Gastroesophageal sphincter (tissue), 4 donors: Measurements from ENCODE around the gene CCDC3. TPM values are rescaled to one million over a fixed set of nuclear protein-coding genes. Genes with fewer than 3 reads are reported as not detected.
"Not testable (repeated sequence)": the region's sequence is repeated elsewhere in the genome, so short reads cannot be mapped to it uniquely, and the experiment has no call there.

Experiments
- ATAC-seq: fragments of 150-250 bp; one replicate; pipeline ENCODE4 v1.9.1; 2016; ENCODE audit warnings: mild to moderate bottlenecking, moderate library complexity
- H3K27ac ChIP-seq, 4 donors: fragments of 200-600 bp; sonication (generic) in 3 of 4; 1 replicate in 3 of 4; 2 replicates in 1 of 4; pipeline ENCODE4 v1.5.1; 2016 to 2019
- H3K27me3 ChIP-seq: fragments of 200-600 bp; sonication (generic); one replicate; pipeline ENCODE4 v1.5.1; 2019
- H3K36me3 ChIP-seq, 2 donors: fragments of 200-600 bp; sonication (generic); one replicate each; pipeline ENCODE4 v1.5.1; 2019; ENCODE audit warnings: control low read depth in 1 of 2
- H3K4me1 ChIP-seq, 3 donors: fragments of 200-600 bp; sonication (generic); 1 replicate in 2 of 3; 2 replicates in 1 of 3; pipeline ENCODE4 v1.5.1; 2016 to 2019; ENCODE audit warnings: control low read depth in 2 of 3
- H3K4me3 ChIP-seq, 2 donors: fragments of 200-600 bp; sonication (generic); one replicate each; pipeline ENCODE4 v1.5.1; 2019; ENCODE audit warnings: mild to moderate bottlenecking in 1 of 2, moderate library complexity in 1 of 2
- H3K9me3 ChIP-seq, 3 donors: fragments of 200-600 bp; sonication (generic); one replicate each; pipeline ENCODE4 v1.5.1; 2017 to 2019; ENCODE audit warnings: control low read depth in 2 of 3
- EP300 ChIP-seq: sonication (generic); formaldehyde crosslinking; IDR thresholded peaks from one replicate; pipeline ENCODE4 v1.6.1; 2017; ENCODE audit warnings: antibody characterized with exemption, mild to moderate bottlenecking
- POLR2A ChIP-seq, 2 donors: fragments of 450-650 bp; IDR thresholded peaks; one replicate each; pipeline ENCODE4 v1.6.1; 2017; ENCODE audit warnings: antibody characterized with exemption in 2 of 2, mild to moderate bottlenecking in 2 of 2, moderate library complexity in 1 of 2
- POLR2AphosphoS5 ChIP-seq: sonication (generic); formaldehyde crosslinking; IDR thresholded peaks from one replicate; pipeline ENCODE4 v1.6.1; 2017; ENCODE audit warnings: antibody characterized with exemption
- WGBS, 2 donors: methylation state at CpG; one replicate each; pipeline ENCODE4 v1.1.5; 2018; ENCODE audit warnings: low coverage in 1 of 2; 5-methylcytosine and 5-hydroxymethylcytosine counted together
- total RNA-seq, 4 donors: library from RNA; depleted of rRNA; stranded (reverse); fragments of >200 nt; gene quantifications; one replicate each; pipeline ENCODE4 v1.1.0, GENCODE V29; 2016
- TF ChIP-seq, protein P1 (sequence below), 4 experiments: fragments of 200-600 bp in 2 of 4; fragments of 450-650 bp in 2 of 4; sonication (generic) in 1 of 4; IDR thresholded peaks; one replicate each; pipeline ENCODE4 v1.5.1; 2017 to 2019; ENCODE audit warnings: antibody characterized with exemption in 4 of 4, mild to moderate bottlenecking in 2 of 4, moderate library complexity in 2 of 4

CCDC3 gene
- total RNA-seq, 4 donors from 2014 or later, result 12.2 to 66.1 (median 16.0) TPM

DNA sequence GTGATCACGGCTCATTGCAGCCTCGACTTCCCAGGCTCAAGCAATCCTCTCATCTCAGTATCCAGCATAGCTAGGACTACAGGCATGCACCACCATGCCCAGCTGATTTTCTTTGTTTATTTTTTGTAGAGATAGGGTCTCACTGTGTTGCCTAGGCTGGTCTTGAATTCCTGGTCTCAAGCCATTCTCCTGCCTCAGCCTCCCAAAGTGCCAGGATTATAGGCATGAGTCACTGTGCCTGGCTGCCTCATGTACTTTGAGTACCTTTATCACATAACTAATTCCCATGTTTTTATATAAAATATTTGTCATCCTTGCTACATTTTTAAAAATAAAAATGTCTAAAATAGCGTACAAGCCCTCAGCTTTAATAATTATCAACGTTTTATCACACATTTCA lies 35.3 kb upstream of the CCDC3 start:
- H3K9me3 ChIP-seq, result no peaks in the 10 kb centered on the region
- no peak overlapping the region for H3K27ac ChIP-seq
- H3K36me3 ChIP-seq, result no peaks in the 10 kb centered on the region
- 51 to 84% methylated on average over 2 of the region's 4 CpGs for WGBS, 2 donors
- H3K27me3 ChIP-seq, result no peaks in the 10 kb centered on the region
- H3K4me3 ChIP-seq, result no peak overlapping the region
- ATAC-seq, result no peak
- H3K4me1 ChIP-seq, result no peaks in the 10 kb centered on the region
- TF ChIP-seq, protein P1, sequence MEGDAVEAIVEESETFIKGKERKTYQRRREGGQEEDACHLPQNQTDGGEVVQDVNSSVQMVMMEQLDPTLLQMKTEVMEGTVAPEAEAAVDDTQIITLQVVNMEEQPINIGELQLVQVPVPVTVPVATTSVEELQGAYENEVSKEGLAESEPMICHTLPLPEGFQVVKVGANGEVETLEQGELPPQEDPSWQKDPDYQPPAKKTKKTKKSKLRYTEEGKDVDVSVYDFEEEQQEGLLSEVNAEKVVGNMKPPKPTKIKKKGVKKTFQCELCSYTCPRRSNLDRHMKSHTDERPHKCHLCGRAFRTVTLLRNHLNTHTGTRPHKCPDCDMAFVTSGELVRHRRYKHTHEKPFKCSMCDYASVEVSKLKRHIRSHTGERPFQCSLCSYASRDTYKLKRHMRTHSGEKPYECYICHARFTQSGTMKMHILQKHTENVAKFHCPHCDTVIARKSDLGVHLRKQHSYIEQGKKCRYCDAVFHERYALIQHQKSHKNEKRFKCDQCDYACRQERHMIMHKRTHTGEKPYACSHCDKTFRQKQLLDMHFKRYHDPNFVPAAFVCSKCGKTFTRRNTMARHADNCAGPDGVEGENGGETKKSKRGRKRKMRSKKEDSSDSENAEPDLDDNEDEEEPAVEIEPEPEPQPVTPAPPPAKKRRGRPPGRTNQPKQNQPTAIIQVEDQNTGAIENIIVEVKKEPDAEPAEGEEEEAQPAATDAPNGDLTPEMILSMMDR (IDR thresholded peaks at IDR 0.05), result no peak
- TF ChIP-seq POLR2A (IDR thresholded peaks at IDR 0.05) (no peak), POLR2AphosphoS5 (no peak), EP300 (no peak)

DNA sequence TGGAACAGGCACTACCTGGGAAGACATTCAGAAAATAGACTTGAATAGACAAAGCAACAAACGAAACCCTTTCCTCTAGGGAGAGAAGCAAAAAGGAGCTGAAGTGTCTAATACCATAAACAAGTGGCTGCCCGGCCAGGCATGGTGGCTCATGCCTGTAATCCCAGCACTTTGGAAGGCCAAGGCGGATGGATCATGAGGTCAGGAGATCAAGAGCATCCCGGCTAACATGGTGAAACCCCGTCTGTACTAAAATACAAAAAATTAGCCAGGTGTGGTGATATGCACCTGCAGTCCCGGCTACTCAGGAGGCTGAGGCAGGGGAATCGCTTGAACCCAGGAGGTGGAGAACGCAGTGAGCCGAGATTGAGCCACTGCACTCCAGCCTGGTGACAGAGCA lies 34.2 kb upstream of the CCDC3 start:
- ATAC-seq, H3K36me3 ChIP-seq, H3K4me3 ChIP-seq, H3K27me3 ChIP-seq, H3K4me1 ChIP-seq, H3K27ac ChIP-seq, H3K9me3 ChIP-seq: not testable (repeated sequence)
- 79 to 83% methylated on average over 7 to 9 of the region's 9 CpGs for WGBS, 2 donors

DNA sequence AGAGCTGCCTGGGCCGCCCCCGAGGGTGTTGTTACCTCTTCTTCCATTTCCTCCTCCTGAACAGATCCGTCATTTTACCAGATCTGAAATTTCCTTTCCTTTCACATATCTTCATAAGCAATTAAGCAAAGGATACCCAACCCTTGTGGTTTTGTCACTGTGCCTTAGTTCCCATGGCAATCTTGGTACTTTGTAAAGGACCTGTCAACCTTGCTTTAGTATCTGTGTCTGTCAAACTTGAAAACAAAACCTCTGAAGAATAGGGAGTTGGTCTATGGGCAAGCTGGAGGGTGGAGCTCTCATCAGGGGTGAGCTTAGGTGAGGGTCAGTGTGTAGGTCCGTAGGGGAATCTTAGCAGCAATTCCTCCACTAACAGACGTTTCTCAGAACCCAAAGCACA lies 25.4 kb upstream of the CCDC3 start:
- Histone ChIP-seq H3K27me3 (no peaks in the 10 kb centered on the region), H3K27ac (no peak overlapping the region), H3K36me3 (no peaks in the 10 kb centered on the region), H3K4me1 (no peaks in the 10 kb centered on the region), H3K4me3 (no peak overlapping the region), H3K9me3 (peaks cover 0 to 22% (median 0%) of the 10 kb centered on the region in 3 donors)
- no peak for TF ChIP-seq POLR2A (IDR thresholded peaks at IDR 0.05)
- no peak for TF ChIP-seq EP300
- TF ChIP-seq, protein P1 (IDR thresholded peaks at IDR 0.05), result no peak
- no peak for TF ChIP-seq POLR2AphosphoS5
- 42 to 47% methylated on average over 2 to 5 of the region's 5 CpGs for WGBS, 2 donors
- ATAC-seq, result no peak

DNA sequence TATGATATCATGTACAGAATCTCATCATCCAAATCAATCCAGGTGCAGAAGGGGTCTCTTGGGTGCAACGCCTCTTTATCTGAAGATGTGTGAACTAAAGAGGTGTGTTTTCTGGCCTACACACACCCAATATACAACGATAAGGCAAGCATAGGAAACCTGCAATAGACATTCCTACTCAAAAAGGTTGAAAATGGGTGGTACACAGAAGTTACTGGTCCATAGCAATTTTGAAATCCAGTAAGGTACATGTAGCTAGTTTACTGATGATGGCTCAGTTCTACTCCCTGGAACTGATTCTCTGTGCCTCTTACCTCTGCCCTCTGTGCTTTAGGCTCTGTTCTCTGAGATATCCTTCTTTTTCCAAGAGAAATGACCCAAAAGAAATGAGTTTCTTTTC lies 22.2 kb upstream of the CCDC3 start:
- ATAC-seq, result no peak
- WGBS, 2 donors, result 80 to 90% methylated on average over 2 of the region's 2 CpGs
- Histone ChIP-seq H3K27me3 (no peaks in the 10 kb centered on the region), H3K9me3 (peaks cover 0 to 22% (median 0%) of the 10 kb centered on the region in 3 donors), H3K4me3 (no peak overlapping the region), H3K27ac (no peak overlapping the region), H3K36me3 (no peaks in the 10 kb centered on the region), H3K4me1 (no peaks in the 10 kb centered on the region)
- TF ChIP-seq EP300 (no peak), POLR2A (IDR thresholded peaks at IDR 0.05) (no peak)

DNA sequence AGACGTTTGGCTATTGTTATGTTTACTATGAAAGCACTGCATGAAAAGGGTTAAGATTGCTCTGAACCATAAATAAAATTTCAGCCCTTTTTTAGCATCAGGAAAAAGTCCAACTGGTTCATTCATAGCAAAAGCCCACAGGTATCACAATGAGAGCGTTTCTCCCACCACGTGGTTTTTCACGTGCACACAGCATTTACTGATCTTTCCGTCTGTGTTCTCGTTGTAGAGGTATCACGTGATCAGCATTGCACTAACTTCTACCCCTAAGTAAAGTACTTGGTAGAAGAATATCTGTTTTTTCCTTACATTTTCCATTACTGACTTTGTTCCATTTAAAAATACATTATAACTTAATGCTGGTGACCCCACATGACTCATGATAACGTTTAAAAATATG lies 17.8 kb upstream of the CCDC3 start:
- H3K36me3 ChIP-seq, result no peaks in the 10 kb centered on the region
- WGBS, 2 donors, result 66 to 81% methylated on average over 8 of the region's 8 CpGs
- H3K27me3 ChIP-seq, result no peaks in the 10 kb centered on the region
- H3K9me3 ChIP-seq, result peaks cover 0 to 13% (median 0%) of the 10 kb centered on the region in 3 donors
- no peak overlapping the region for H3K4me3 ChIP-seq
- no peak for ATAC-seq
- TF ChIP-seq, protein P1 (IDR thresholded peaks at IDR 0.05), result no peak
- TF ChIP-seq POLR2AphosphoS5 (no peak), POLR2A (IDR thresholded peaks at IDR 0.05) (no peak), EP300 (no peak)
- no peak overlapping the region for H3K27ac ChIP-seq
- no peaks in the 10 kb centered on the region for H3K4me1 ChIP-seq

DNA sequence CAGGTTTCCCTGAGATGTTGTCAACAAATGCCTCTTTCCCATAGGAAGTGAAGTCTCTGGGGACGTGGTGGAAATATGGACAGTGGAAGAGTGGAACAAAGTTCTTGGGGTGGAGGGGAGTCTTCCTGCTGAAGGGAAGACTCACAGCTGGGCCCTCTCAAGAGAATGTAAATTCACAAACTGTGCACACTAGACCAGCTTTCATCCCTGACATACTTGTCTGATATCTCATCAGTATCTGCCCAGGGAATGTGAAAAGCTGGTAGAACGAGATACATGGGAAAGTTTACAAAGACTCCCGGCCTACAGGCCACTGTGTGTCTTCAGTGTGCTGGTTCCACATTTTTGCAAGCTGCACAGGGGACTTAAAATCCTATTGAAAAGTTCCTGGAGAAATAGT lies 16.7 kb upstream of the CCDC3 start:
- no peak for TF ChIP-seq POLR2A (IDR thresholded peaks at IDR 0.05)
- no peak for TF ChIP-seq EP300
- TF ChIP-seq, protein P1 (IDR thresholded peaks at IDR 0.05), result no peak
- no peak for TF ChIP-seq POLR2AphosphoS5
- Histone ChIP-seq H3K9me3 (peaks cover 0 to 12% (median 0%) of the 10 kb centered on the region in 3 donors), H3K36me3 (no peaks in the 10 kb centered on the region), H3K4me3 (no peak overlapping the region), H3K27ac (no peak overlapping the region), H3K27me3 (no peaks in the 10 kb centered on the region), H3K4me1 (no peaks in the 10 kb centered on the region)
- ATAC-seq, result no peak
- WGBS, 2 donors, result 60 to 85% methylated on average over 2 to 3 of the region's 3 CpGs
